Globus pallidus (tissue), 1 donor: ENCODE data around the gene ANKRD34A.

Experiments used
- DNase-seq: peaks from one replicate; pipeline ENCODE4 v3.0.0-alpha.2; 2015; ENCODE audit warnings: low spot score

The ANKRD34A gene

GRCh38 chr1:145964328-145965118 is at the start of gene ANKRD34A, which contains the start of gene POLR3GL:
TSS of gene ANKRD34A (minus strand) at chr1:145964575. CDS start at chr1:145961759, 2,816 bp downstream.
TSS of gene POLR3GL (plus strand) at chr1:145964690. CDS start at chr1:145974866, 10,176 bp downstream.
- peak; percentile 98 for DNase-seq

- no peak for DNase-seq
Measured at GRCh38 chr1:146013559-146013922, 49.2 kb upstream of the ANKRD34A start.

GRCh38 chr1:146012703-146013558 is 48.6 kb upstream of the ANKRD34A start:
- peak; percentile 67 for DNase-seq

GRCh38 chr1:146010126-146010738 is 45.9 kb upstream of the ANKRD34A start:
- DNase-seq = no peak

- DNase-seq = no peak
Measured at GRCh38 chr1:146007489-146008133, 43.2 kb upstream of the ANKRD34A start.

- DNase-seq = no peak
Measured at GRCh38 chr1:146001709-146002108, 37.3 kb upstream of the ANKRD34A start.

GRCh38 chr1:145999321-146000024 is 35.1 kb upstream of the ANKRD34A start:
- no peak for DNase-seq

GRCh38 chr1:145997718-145998023 is 33.3 kb upstream of the ANKRD34A start:
- DNase-seq = peak; percentile 49

GRCh38 chr1:145997016-145997717 is 32.8 kb upstream of the ANKRD34A start:
- no peak for DNase-seq

GRCh38 chr1:145996433-145997015 is 32.1 kb upstream of the ANKRD34A start, which contains the start of gene TXNIP:
TSS of gene TXNIP (minus strand) at chr1:145996579. CDS start at chr1:145996266, 313 bp downstream.
- peak; percentile 99 for DNase-seq

- no peak for DNase-seq
Measured at GRCh38 chr1:145995964-145996432, 31.6 kb upstream of the ANKRD34A start.

- no peak for DNase-seq
Measured at GRCh38 chr1:145995148-145995881, 30.9 kb upstream of the ANKRD34A start.

GRCh38 chr1:145994391-145995120 is 30.2 kb upstream of the ANKRD34A start:
- no peak for DNase-seq

- DNase-seq = no peak
Measured at GRCh38 chr1:145993618-145994390, 29.4 kb upstream of the ANKRD34A start.

GRCh38 chr1:145992958-145993617 is 28.7 kb upstream of the ANKRD34A start:
- DNase-seq = no peak

- no peak for DNase-seq
Measured at GRCh38 chr1:145992502-145992936, 28.1 kb upstream of the ANKRD34A start.

- no peak for DNase-seq
Measured at GRCh38 chr1:145991735-145992412, 27.5 kb upstream of the ANKRD34A start.
